ENCODE measurements around the gene RHNO1. TPM values are rescaled to one million over a fixed set of nuclear protein-coding genes. Genes with fewer than 3 reads are reported as not detected.

Gene RHNO1
- total and polyA plus RNA-seq, 2 of the 8 experiments (the other 6 are each of a cell fraction or from before 2014, with no cell fraction given) = 55.8 to 56.9 TPM

DNA sequence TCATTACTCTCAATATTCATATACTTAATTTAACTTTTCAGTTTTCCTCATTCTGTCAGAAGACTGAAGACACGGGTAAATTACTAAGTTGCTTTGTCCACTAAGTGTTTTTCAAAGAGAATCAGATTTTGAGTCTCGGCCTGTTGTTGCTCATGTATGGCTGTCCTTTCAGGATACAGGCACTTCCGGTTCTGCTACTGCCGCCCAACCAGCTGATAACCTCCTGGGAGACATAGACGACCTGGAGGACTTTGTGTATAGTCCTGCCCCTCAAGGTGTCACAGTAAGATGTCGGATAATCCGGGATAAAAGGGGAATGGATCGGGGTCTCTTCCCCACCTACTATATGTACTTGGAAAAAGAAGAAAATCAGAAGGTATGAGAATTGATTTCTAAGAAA, 53.8 kb downstream of the RHNO1 start:
- 0 out of 2 replicates have a peak, but pooled peaks cover 1% of the 10 kb centered on the region for H3K23me2 ChIP-seq (ENCODE audit: low read depth, low read length)
- H4K8ac ChIP-seq (ENCODE audit: extremely low read depth, insufficient read depth, low read length) = no peak overlapping the region
- no peak overlapping the region for H3K4ac ChIP-seq (replicated peaks; ENCODE audit: insufficient read length, low read depth, low read length)
- H3K56ac ChIP-seq (replicated peaks; ENCODE audit: insufficient read length, low read depth, low read length) = no peak overlapping the region
- no peak overlapping the region for H3K18ac ChIP-seq (ENCODE audit: extremely low read depth, low read length)
- H3K4me1 ChIP-seq (replicated peaks in 1 of 4; ENCODE audit: control insufficient read depth in 3 of 4, insufficient read depth in 4 of 4, low read length in 3 of 4) = no peaks in the 10 kb centered on the region
- 94% methylated on average over 8 of the region's 8 CpGs; no CpG with 5 or more reads in 1 of the 2 experiments for WGBS, 2 experiments (ENCODE audit: extremely low coverage in 1 of 2, insufficient coverage in 1 of 2, insufficient read length in 1 of 2, insufficient replicate concordance in 2 of 2, low coverage in 1 of 2, low lambda C conversion rate in 2 of 2, missing lambda C conversion rate in 1 of 2)
- no peak overlapping the region for H2BK12ac ChIP-seq (ENCODE audit: low read depth, low read length)
- H4K20me1 ChIP-seq (replicated peaks in 1 of 2; ENCODE audit: control insufficient read depth in 1 of 2, insufficient read depth in 2 of 2, low read length in 2 of 2) = no peaks in the 10 kb centered on the region
- H2AK5ac ChIP-seq (ENCODE audit: low read depth, low read length) = no peak overlapping the region
- no peak overlapping the region for H3K23ac ChIP-seq (ENCODE audit: insufficient read length)
- no peak overlapping the region for H2BK20ac ChIP-seq (ENCODE audit: low read length)
- peaks cover 0 to 14% (median 6%) of the 10 kb centered on the region in 4 experiments; a peak in 5 of 8 replicates for H3K36me3 ChIP-seq (ENCODE audit: control insufficient read depth in 2 of 4, insufficient read depth in 4 of 4, low read length in 3 of 4)
- H3K4me2 ChIP-seq (ENCODE audit: insufficient read depth in 1 of 2, low read depth in 2 of 2, low read length in 2 of 2) = no peak overlapping the region
- H3K14ac ChIP-seq (ENCODE audit: insufficient read length) = no peak overlapping the region
- H3K79me2 ChIP-seq (ENCODE audit: control insufficient read depth in 1 of 2, insufficient read depth in 2 of 2, low read length in 2 of 2) = no peaks in the 10 kb centered on the region
- no peak overlapping the region for H3K27ac ChIP-seq (ENCODE audit: low read depth, low read length)
- FAIRE-seq = no peak
- no peak overlapping the region for H3K9ac ChIP-seq (replicated peaks in 1 of 4; ENCODE audit: extremely low read depth in 1 of 4, low read depth in 3 of 4, low read length in 3 of 4)
- H3K4me3 ChIP-seq (ENCODE audit: extremely low read depth in 1 of 4, insufficient read depth in 2 of 4, low read depth in 3 of 4, low read length in 4 of 4) = no peak overlapping the region
- H4K91ac ChIP-seq (replicated peaks; ENCODE audit: insufficient read length, low read length) = no peak overlapping the region
- H3K79me1 ChIP-seq (ENCODE audit: low read depth, low read length) = no peaks in the 10 kb centered on the region
- POLR2A ChIA-PET (ENCODE audit: partially characterized antibody) = interaction anchor here (0.8 to 1.0 kb wide), 2 partner anchors 11 to 78 kb away, joined by 3 read pairs; no protein-coding TSS in a partner anchor
- H2BK120ac ChIP-seq (replicated peaks; ENCODE audit: low read depth, low read length) = no peak overlapping the region
- H2BK15ac ChIP-seq (ENCODE audit: low read length) = no peak overlapping the region
- no peak overlapping the region for H2BK5ac ChIP-seq (ENCODE audit: low read depth, low read length)
- no peaks in the 10 kb centered on the region for H3K9me3 ChIP-seq (ENCODE audit: insufficient read depth in 2 of 2, low read depth in 1 of 2, low read length in 1 of 2)
- H3K27me3 ChIP-seq (replicated peaks in 1 of 4; ENCODE audit: control insufficient read depth in 3 of 4, extremely low read depth in 1 of 4, insufficient read depth in 3 of 4, low read length in 3 of 4) = no peaks in the 10 kb centered on the region
- CTCF ChIA-PET (ENCODE audit: partially characterized antibody) = interaction anchor here (0.9 to 2.4 kb wide), 3 partner anchors 11 to 14 kb away, joined by 3 to 7 read pairs (median 3); no protein-coding TSS in a partner anchor
- H4K5ac ChIP-seq (ENCODE audit: insufficient read length, low read depth, low read length) = no peak overlapping the region
- DNase-seq (ENCODE audit: low read depth in 1 of 2, low spot score in 2 of 2) = no peak
- no peak overlapping the region for H2AFZ ChIP-seq (ENCODE audit: low read length)
- TF ChIP-seq NRF1 (IDR thresholded peaks at IDR 0.05; ENCODE audit: low read depth, low read length) (no peak), KDM5A (IDR thresholded peaks at IDR 0.05; ENCODE audit: low read length) (no peak), ZNF274 (IDR thresholded peaks at IDR 0.05; ENCODE audit: borderline replicate concordance, extremely low read depth, low read length) (no peak), SP2 (IDR thresholded peaks at IDR 0.05; ENCODE audit: low read length) (no peak)
- TF ChIP-seq, protein P1, sequence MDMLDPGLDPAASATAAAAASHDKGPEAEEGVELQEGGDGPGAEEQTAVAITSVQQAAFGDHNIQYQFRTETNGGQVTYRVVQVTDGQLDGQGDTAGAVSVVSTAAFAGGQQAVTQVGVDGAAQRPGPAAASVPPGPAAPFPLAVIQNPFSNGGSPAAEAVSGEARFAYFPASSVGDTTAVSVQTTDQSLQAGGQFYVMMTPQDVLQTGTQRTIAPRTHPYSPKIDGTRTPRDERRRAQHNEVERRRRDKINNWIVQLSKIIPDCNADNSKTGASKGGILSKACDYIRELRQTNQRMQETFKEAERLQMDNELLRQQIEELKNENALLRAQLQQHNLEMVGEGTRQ (IDR thresholded peaks at IDR 0.05; ENCODE audit: low read length) = no peak
